HepG2 (cell line): ENCODE results near the gene GNAI2. TPM values are rescaled to one million over a fixed set of nuclear protein-coding genes. Genes with fewer than 3 reads are reported as not detected.

Experiments used
- ATAD3A ChIP-seq: sonication (generic); formaldehyde crosslinking; IDR thresholded peaks from 2 replicates; pipeline ENCODE4 v1.4.0; 2020; ENCODE audit warnings: missing genetic modification reagents
- CENPT ChIP-seq: sonication (generic); formaldehyde crosslinking; IDR thresholded peaks from 2 replicates; pipeline ENCODE4 v1.8.0; 2022; ENCODE audit warnings: low read depth, mild to moderate bottlenecking, moderate library complexity, missing genetic modification reagents
- FOXM1 ChIP-seq: sonication (generic); formaldehyde crosslinking; IDR thresholded peaks from 2 replicates; pipeline ENCODE4 v1.5.0; 2020; ENCODE audit warnings: missing genetic modification reagents
- KDM3A ChIP-seq: IDR thresholded peaks from 2 replicates; pipeline ENCODE4 v1.6.1; 2018; ENCODE audit warnings: low read depth, missing compliant biosample characterization
- MEIS1 ChIP-seq: sonication (generic); formaldehyde crosslinking; IDR thresholded peaks from 2 replicates; pipeline ENCODE4 v1.9.0; 2021; ENCODE audit warnings: mild to moderate bottlenecking, missing genetic modification reagents, moderate library complexity, borderline replicate concordance
- MTA3 ChIP-seq: sonication (generic); formaldehyde crosslinking; IDR thresholded peaks from 2 replicates; pipeline ENCODE4 v1.4.0; 2020; ENCODE audit warnings: missing genetic modification reagents
- NCOR1 ChIP-seq: fragments of 200-600 bp; sonication (generic); IDR thresholded peaks from 2 replicates; pipeline ENCODE4 v1.7.0; 2017; ENCODE audit warnings: antibody characterized with exemption, low read length, borderline replicate concordance
- NFYB ChIP-seq: sonication (generic); formaldehyde crosslinking; IDR thresholded peaks from 2 replicates; pipeline ENCODE4 v1.4.0; 2020; ENCODE audit warnings: missing genetic modification reagents
- PHF21A ChIP-seq: sonication (generic); formaldehyde crosslinking; IDR thresholded peaks from 2 replicates; pipeline ENCODE4 v1.5.0; 2020; ENCODE audit warnings: mild to moderate bottlenecking, missing genetic modification reagents
- PTBP1 ChIP-seq: fragments of 200-400 bp; formaldehyde crosslinking; IDR thresholded peaks from 2 replicates; pipeline ENCODE4 v1.6.1; 2018; ENCODE audit warnings: low read length, low read depth; ENCODE audit not compliant: poor library complexity, severe bottlenecking
- RARG ChIP-seq: sonication (generic); formaldehyde crosslinking; IDR thresholded peaks from 2 replicates; pipeline ENCODE4 v1.4.0; 2020; ENCODE audit warnings: low read depth, mild to moderate bottlenecking, missing genetic modification reagents
- REPIN1 ChIP-seq: sonication (generic); formaldehyde crosslinking; IDR thresholded peaks from 2 replicates; pipeline ENCODE4 v1.8.0; 2022; ENCODE audit warnings: missing genetic modification reagents, low read depth, mild to moderate bottlenecking, borderline replicate concordance
- RNF2 ChIP-seq: fragments of 450-650 bp; conservative IDR thresholded peaks from 2 replicates; pipeline ENCODE4 v1.6.1; 2016; ENCODE audit warnings: low read depth
- SOX6 ChIP-seq, 2 experiments: fragments of 450-650 bp in 1 of 2; sonication (generic) in 1 of 2; formaldehyde crosslinking in 1 of 2; IDR thresholded peaks; 2 replicates each; pipeline versions ENCODE4 v1.4.0 to v1.6.1; 2017 to 2020; ENCODE audit warnings: antibody characterized with exemption in 1 of 2, mild to moderate bottlenecking in 1 of 2, missing genetic modification reagents in 1 of 2
- SP5 ChIP-seq: IDR thresholded peaks from 2 replicates; pipeline ENCODE4 v1.6.1; 2016; ENCODE audit warnings: low read depth, borderline replicate concordance
- SRSF1 ChIP-seq: fragments of 200-400 bp; formaldehyde crosslinking; optimal IDR thresholded peaks from 2 replicates; pipeline ENCODE3; 2017; ENCODE audit warnings: mild to moderate bottlenecking, low read depth, low read length, moderate library complexity
- TEAD2 ChIP-seq: sonication (generic); formaldehyde crosslinking; IDR thresholded peaks from 2 replicates; pipeline ENCODE4 v1.9.0; 2021; ENCODE audit warnings: missing genetic modification reagents
- UBTF ChIP-seq: sonication (generic); formaldehyde crosslinking; IDR thresholded peaks from 2 replicates; pipeline ENCODE4 v1.4.0; 2020; ENCODE audit warnings: mild to moderate bottlenecking, missing genetic modification reagents
- ZNF567 ChIP-seq: sonication (generic); formaldehyde crosslinking; IDR thresholded peaks from 2 replicates; pipeline ENCODE4 v1.8.1; 2023; ENCODE audit warnings: mild to moderate bottlenecking, missing genetic modification reagents, borderline replicate concordance
- ZNF570 ChIP-seq: sonication (generic); formaldehyde crosslinking; IDR thresholded peaks from 2 replicates; pipeline ENCODE4 v1.4.0; 2020; ENCODE audit warnings: mild to moderate bottlenecking, missing genetic modification reagents, borderline replicate concordance
- ZNF704 ChIP-seq: sonication (generic); formaldehyde crosslinking; IDR thresholded peaks from 2 replicates; pipeline ENCODE4 v1.8.1; 2023; ENCODE audit warnings: mild to moderate bottlenecking, inconsistent platforms, moderate library complexity, missing genetic modification reagents, borderline replicate concordance
- ZNF75D ChIP-seq: sonication (generic); formaldehyde crosslinking; IDR thresholded peaks from 2 replicates; pipeline ENCODE4 v1.8.1; 2023; ENCODE audit warnings: missing genetic modification reagents, mild to moderate bottlenecking, borderline replicate concordance
- ZSCAN22 ChIP-seq: sonication (generic); formaldehyde crosslinking; IDR thresholded peaks from 2 replicates; pipeline ENCODE4 v1.4.0; 2020; ENCODE audit warnings: mild to moderate bottlenecking, missing genetic modification reagents
- ZXDC ChIP-seq: sonication (generic); formaldehyde crosslinking; IDR thresholded peaks from 2 replicates; pipeline ENCODE4 v1.5.0; 2020; ENCODE audit warnings: mild to moderate bottlenecking, missing genetic modification reagents
- polyA plus RNA-seq, 8 experiments: library from polyadenylated mRNA; depleted of rRNA in 3 of 8; stranded (reverse) in 7 of 8; unstranded in 1 of 8; fragments of >200 nt; fragmentation: Illumina TruSeq in 4 of 8; extraction: Trizol in 4 of 8; gene quantifications; 2 replicates each; pipeline versions ENCODE4 v1.2.1 to v1.2.3, GENCODE V29; 2011 to 2016; ENCODE audit warnings: low read depth in 4 of 8, missing spikeins in 1 of 8, mixed read lengths in 1 of 8; ENCODE audit not compliant: insufficient read depth in 1 of 8
- total RNA-seq, 5 experiments: library from RNA; depleted of rRNA; stranded (reverse); fragments of >200 nt; fragmentation: Illumina TruSeq; extraction: Trizol; gene quantifications; 2 replicates each; pipeline ENCODE4 v1.2.3, GENCODE V29; 2016; ENCODE audit warnings: low read depth in 1 of 5

The GNAI2 gene
- total and polyA plus RNA-seq, 2 of the 13 experiments (the other 11 are each of a cell fraction or from before 2014, with no cell fraction given): 51.1 to 66.2 TPM

- TF ChIP-seq UBTF (CRISPR knock-in tag) (no peak), ZNF75D (CRISPR knock-in tag) (no peak), RNF2 (no peak), SOX6 (IDR thresholded peaks at IDR 0.05) (no peak), SOX6 (CRISPR knock-in tag; IDR thresholded peaks at IDR 0.05) (no peak), ZNF567 (no peak), MEIS1 (CRISPR knock-in tag) (0 out of 2 replicates have a peak, but pooled peaks have one; percentile 13), ZSCAN22 (CRISPR knock-in tag) (no peak), NFYB (CRISPR knock-in tag) (no peak), MTA3 (CRISPR knock-in tag) (no peak), FOXM1 (0 out of 2 replicates have a peak, but pooled peaks have one; percentile 14), ZNF704 (CRISPR knock-in tag) (no peak), ATAD3A (CRISPR knock-in tag) (no peak), PTBP1 (no peak), CENPT (no peak), ZXDC (no peak), SRSF1 (no peak), NCOR1 (no peak), KDM3A (no peak), SP5 (no peak), TEAD2 (CRISPR knock-in tag) (no peak), RARG (CRISPR knock-in tag) (no peak), ZNF570 (CRISPR knock-in tag) (no peak), REPIN1 (CRISPR knock-in tag) (no peak), PHF21A (CRISPR knock-in tag) (no peak)
Measured at GRCh38 chr3:50260942-50261441, 25.0 kb downstream of the GNAI2 start (continued).
